Measurements from ENCODE around the gene PAX5.

The PAX5 gene

DNA sequence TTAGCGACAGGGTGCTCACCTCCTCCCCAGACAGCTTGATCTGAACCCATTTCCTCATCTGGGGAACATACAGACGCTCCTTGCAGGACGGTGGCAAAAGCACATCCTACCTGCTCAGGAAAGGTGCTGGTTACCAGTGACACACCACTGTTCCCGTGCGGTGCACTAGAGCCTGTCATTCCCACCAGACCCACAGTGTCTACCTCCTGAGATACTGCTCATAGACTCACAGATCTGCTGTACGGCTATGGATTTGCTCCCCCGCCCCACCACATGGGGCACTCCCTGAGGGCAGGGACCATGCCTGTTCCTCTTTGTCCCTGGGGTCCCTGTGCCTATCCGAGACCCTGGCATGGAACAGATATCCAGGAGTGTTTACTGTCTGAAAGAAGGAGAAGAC is 208.9 kb downstream of the PAX5 start:
- 0 out of 2 replicates have a peak, but pooled peaks cover 5% of the 10 kb centered on the region for H3K4me1 ChIP-seq (ENCODE audit: control insufficient read depth, low read length)
- no peaks in the 10 kb centered on the region for H3K79me2 ChIP-seq (ENCODE audit: control insufficient read depth, low read length)
- H3K4me3 ChIP-seq (ENCODE audit: low read length), result no peak overlapping the region
- H3F3A ChIP-seq (ENCODE audit: control insufficient read depth, insufficient read depth), result no peaks in the 10 kb centered on the region
- no peaks in the 10 kb centered on the region for H3K36me3 ChIP-seq (ENCODE audit: control insufficient read depth, low read length)
- no peaks in the 10 kb centered on the region for H3K9me3 ChIP-seq (ENCODE audit: control insufficient read depth, insufficient read depth, low read length)
- H3K9me2 ChIP-seq (replicated peaks; ENCODE audit: control insufficient read depth, low read length), result no peaks in the 10 kb centered on the region
- H3K27ac ChIP-seq (ENCODE audit: low read depth, low read length), result no peak overlapping the region
- peaks cover 28% of the 10 kb centered on the region for H3K27me3 ChIP-seq (ENCODE audit: control insufficient read depth, low read length)
- TF ChIP-seq, protein P1, sequence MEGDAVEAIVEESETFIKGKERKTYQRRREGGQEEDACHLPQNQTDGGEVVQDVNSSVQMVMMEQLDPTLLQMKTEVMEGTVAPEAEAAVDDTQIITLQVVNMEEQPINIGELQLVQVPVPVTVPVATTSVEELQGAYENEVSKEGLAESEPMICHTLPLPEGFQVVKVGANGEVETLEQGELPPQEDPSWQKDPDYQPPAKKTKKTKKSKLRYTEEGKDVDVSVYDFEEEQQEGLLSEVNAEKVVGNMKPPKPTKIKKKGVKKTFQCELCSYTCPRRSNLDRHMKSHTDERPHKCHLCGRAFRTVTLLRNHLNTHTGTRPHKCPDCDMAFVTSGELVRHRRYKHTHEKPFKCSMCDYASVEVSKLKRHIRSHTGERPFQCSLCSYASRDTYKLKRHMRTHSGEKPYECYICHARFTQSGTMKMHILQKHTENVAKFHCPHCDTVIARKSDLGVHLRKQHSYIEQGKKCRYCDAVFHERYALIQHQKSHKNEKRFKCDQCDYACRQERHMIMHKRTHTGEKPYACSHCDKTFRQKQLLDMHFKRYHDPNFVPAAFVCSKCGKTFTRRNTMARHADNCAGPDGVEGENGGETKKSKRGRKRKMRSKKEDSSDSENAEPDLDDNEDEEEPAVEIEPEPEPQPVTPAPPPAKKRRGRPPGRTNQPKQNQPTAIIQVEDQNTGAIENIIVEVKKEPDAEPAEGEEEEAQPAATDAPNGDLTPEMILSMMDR (IDR thresholded peaks at IDR 0.05; ENCODE audit: low read depth, low read length, poor library complexity, severe bottlenecking), result no peak
- no peak for TF ChIP-seq EZH2phosphoT487 (IDR thresholded peaks at IDR 0.05; ENCODE audit: borderline replicate concordance, low read length)
- no peak overlapping the region for H3K4me2 ChIP-seq (ENCODE audit: low read length)
- no peaks in the 10 kb centered on the region for H4K20me1 ChIP-seq (ENCODE audit: control insufficient read depth, insufficient read depth, low read depth, low read length)

DNA sequence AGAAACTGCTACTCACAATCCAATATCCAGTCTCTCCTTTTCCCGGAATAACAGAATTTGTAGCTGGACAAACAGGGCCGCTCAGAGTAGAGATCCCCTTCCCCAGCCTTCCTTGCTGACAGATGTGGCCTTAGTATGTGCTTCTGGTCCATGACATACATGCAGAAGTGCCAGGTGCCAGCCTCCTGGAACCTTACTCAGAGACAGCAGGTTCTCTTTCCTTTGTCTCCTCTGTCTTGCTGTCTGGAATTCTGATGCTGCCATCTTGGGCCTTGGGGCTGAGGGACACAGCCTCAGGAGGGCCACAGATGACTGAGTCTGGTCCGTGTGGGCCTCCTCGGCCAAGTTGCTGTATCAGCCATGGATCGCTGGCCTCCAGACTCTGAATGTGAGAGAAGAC is 210.1 kb downstream of the PAX5 start:
- no peaks in the 10 kb centered on the region for H3K79me2 ChIP-seq (ENCODE audit: control insufficient read depth, low read length)
- no peak overlapping the region for H3K27ac ChIP-seq (ENCODE audit: low read depth, low read length)
- no peaks in the 10 kb centered on the region for H4K20me1 ChIP-seq (ENCODE audit: control insufficient read depth, insufficient read depth, low read depth, low read length)
- H3K4me1 ChIP-seq (ENCODE audit: control insufficient read depth, low read length), result 0 out of 2 replicates have a peak, but pooled peaks cover 5% of the 10 kb centered on the region
- no peaks in the 10 kb centered on the region for H3K9me3 ChIP-seq (ENCODE audit: control insufficient read depth, insufficient read depth, low read length)
- H3K27me3 ChIP-seq (ENCODE audit: control insufficient read depth, low read length), result peaks cover 36% of the 10 kb centered on the region
- TF ChIP-seq EZH2phosphoT487 (IDR thresholded peaks at IDR 0.05; ENCODE audit: borderline replicate concordance, low read length), result no peak
- TF ChIP-seq, protein P1 (IDR thresholded peaks at IDR 0.05; ENCODE audit: low read depth, low read length, poor library complexity, severe bottlenecking), result no peak
- no peak overlapping the region for H3K4me2 ChIP-seq (ENCODE audit: low read length)
- no peaks in the 10 kb centered on the region for H3K9me2 ChIP-seq (replicated peaks; ENCODE audit: control insufficient read depth, low read length)
- H3K36me3 ChIP-seq (ENCODE audit: control insufficient read depth, low read length), result no peaks in the 10 kb centered on the region
- H3F3A ChIP-seq (ENCODE audit: control insufficient read depth, insufficient read depth), result no peaks in the 10 kb centered on the region
- no peak overlapping the region for H3K4me3 ChIP-seq (ENCODE audit: low read length)

DNA sequence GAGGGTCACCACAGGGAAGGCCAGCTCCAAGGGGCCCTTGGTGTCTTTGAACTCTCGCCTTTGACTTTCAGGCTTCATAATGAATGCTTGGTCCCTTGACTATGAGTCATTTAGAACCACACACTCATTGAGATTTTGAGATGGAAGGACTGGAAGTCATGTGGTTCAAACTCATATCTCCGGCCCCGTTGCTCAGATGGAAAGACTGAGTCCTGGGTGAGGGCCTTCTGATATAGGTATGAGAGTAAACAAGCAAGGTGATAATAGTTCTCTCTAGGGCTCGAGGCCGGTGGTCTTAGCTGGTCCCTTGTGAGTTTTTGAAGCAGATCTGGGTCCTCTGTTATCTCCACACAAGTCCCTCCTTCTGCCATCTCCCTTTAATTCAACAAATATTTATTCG is 210.6 kb downstream of the PAX5 start:
- no peaks in the 10 kb centered on the region for H3K36me3 ChIP-seq (ENCODE audit: control insufficient read depth, low read length)
- TF ChIP-seq, protein P1 (IDR thresholded peaks at IDR 0.05; ENCODE audit: low read depth, low read length, poor library complexity, severe bottlenecking), result no peak
- no peak for TF ChIP-seq EZH2phosphoT487 (IDR thresholded peaks at IDR 0.05; ENCODE audit: borderline replicate concordance, low read length)
- no peaks in the 10 kb centered on the region for H3K79me2 ChIP-seq (ENCODE audit: control insufficient read depth, low read length)
- H3K9me3 ChIP-seq (ENCODE audit: control insufficient read depth, insufficient read depth, low read length), result no peaks in the 10 kb centered on the region
- peaks cover 38% of the 10 kb centered on the region for H3K27me3 ChIP-seq (ENCODE audit: control insufficient read depth, low read length)
- no peak overlapping the region for H3K27ac ChIP-seq (ENCODE audit: low read depth, low read length)
- no peaks in the 10 kb centered on the region for H3K9me2 ChIP-seq (replicated peaks; ENCODE audit: control insufficient read depth, low read length)
- H3K4me3 ChIP-seq (ENCODE audit: low read length), result no peak overlapping the region
- H3K4me2 ChIP-seq (ENCODE audit: low read length), result no peak overlapping the region
- no peaks in the 10 kb centered on the region for H3F3A ChIP-seq (ENCODE audit: control insufficient read depth, insufficient read depth)
- H3K4me1 ChIP-seq (ENCODE audit: control insufficient read depth, low read length), result 0 out of 2 replicates have a peak, but pooled peaks cover 2% of the 10 kb centered on the region
- H4K20me1 ChIP-seq (ENCODE audit: control insufficient read depth, insufficient read depth, low read depth, low read length), result no peaks in the 10 kb centered on the region

Measured in DOHH2 (cell line).